Measurements from ENCODE around the gene LRRN2.

LRRN2 gene

GRCh38 chr1:204662530-204662929 lies 23.0 kb downstream of the LRRN2 start:
- no peak for DNase-seq (ENCODE audit: low spot score)

DNA sequence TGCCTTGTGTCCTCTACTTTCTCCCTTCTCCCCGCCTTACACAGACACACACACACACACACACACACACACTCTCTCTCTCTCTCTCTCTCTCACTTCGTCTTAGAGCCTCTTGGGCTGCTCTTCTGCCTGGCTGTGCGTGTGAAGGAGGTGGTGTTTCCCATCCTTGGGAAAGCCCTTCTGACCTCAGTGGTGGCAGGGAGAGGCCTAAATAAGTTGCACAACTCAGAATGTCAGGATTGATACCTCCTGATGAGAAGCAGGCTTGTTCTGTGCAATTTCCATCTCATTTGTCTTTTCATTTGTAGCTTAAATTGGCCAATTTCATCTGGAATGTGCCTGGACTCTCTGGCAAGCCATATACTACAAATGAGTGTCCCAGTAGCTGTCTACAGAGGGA lies 25.0 kb downstream of the LRRN2 start:
- no peak for DNase-seq (ENCODE audit: low spot score)

GRCh38 chr1:204659056-204659455 lies 26.5 kb downstream of the LRRN2 start:
- DNase-seq (ENCODE audit: low spot score) = no peak

DNA sequence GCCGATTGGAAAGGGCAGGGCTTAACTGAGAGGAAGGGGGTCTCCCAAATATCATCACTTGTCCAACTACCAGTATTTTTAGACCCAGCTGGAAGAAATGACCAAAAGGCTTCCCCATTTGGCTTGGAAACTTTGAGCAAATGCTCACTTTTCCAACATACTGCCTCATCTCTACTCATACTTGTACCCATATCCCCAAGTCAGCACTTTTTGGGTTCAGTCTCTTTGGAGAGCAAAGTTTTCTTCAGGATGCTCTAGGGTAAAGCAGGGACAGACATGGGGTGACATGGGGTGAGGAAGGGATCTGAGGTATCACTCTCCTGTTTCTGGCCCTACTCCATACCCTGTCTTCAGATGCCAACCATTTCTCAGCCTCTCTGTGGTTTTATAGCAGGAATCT lies 27.2 kb downstream of the LRRN2 start:
- DNase-seq (ENCODE audit: low spot score) = no peak

- DNase-seq (ENCODE audit: low spot score) = no peak
Observed at GRCh38 chr1:204653590-204654340, 31.8 kb downstream of the LRRN2 start.

DNA sequence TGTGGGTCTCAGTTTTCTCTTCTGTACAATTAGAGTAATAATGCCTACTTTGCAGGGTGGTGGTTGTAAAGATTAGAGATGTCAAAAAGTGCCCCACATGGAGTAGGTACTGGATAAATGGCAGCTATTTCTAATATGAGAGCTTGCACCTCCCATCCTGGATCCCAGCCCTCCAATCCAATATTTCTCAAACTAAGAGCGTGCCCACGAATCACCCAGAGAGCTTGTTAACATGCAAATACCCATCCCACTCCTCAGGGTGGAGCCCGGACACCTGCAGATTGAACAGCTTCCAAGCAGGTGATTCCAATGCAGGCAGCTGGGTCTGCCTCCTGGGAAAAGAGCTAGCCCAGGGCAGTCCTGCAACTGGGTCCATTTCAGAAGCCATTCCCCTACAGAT lies 33.0 kb downstream of the LRRN2 start:
- no peak for DNase-seq (ENCODE audit: low spot score)

- no peak for DNase-seq (ENCODE audit: low spot score)
Observed at GRCh38 chr1:204651843-204652421, 33.6 kb downstream of the LRRN2 start.

DNA sequence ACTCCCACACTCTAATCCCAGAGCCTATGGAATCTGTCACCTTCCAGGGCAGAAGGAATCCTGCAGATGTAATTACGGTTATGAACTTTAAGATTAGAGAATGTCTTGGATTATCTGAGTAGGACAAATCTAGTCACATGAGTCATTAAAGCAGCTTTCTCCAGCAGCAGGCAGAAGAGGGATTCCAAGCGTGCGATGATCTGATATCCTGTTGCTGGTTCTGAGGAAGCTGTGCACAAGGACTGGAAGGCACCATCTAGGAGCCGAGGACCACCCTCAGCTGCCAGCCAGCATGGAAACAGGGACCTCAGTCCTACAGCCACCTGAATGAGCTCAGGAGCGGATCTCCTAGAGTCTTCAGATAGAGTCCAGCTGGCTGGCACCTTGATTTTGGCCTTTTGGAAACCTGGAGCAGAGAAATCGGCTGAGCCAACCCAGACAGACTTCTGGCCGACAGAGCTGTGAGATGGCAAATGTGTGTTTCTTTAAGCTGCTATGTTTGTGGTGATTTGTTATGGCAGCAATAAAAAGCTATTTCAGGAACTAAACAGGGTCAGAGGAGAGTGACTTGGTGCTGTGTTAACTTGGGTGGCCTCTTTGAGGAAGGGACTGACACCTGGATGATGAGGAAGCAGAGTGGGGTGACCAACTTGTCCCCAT lies 34.5 kb downstream of the LRRN2 start:
- no peak for DNase-seq (ENCODE audit: low spot score)

DNA sequence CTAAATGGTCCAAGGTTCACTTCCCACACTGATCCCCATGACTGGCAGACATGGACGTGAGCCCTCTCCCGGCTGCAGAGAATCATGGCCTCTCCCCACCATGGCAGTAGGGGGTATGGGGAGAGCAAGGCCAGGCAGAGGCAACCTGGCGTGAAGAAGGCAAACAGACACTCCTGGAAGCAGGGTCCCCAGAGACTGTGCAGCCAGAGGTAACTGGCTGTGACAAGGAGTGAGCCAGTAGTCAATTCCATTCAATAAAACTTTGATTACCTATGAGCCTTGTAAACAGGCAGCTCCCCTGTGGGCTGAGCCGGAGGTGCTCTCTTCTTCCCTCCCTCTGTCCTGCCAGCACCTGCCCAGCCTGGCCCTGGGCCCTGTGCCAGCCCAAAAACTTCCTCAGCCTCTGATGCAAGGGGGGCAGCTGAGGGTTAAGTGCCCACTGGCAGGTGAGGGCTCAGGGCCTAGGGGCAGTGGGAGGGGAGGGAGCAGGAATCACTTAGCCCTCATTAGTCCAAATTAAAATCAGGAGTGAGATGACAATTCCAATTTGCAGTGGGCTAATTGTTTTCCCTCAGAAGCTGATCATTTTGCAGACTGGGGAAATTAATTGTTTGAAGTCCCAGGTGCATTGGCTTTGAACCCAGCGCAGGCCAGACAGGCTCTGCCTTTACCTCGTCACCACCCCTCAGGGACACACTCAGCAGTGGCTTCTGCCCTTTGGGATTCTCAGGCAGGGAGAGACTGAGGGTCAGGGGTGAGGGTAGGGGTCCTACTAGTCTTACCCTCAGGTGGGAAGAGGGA lies 35.6 kb downstream of the LRRN2 start:
- no peak for DNase-seq (ENCODE audit: low spot score)

DNA sequence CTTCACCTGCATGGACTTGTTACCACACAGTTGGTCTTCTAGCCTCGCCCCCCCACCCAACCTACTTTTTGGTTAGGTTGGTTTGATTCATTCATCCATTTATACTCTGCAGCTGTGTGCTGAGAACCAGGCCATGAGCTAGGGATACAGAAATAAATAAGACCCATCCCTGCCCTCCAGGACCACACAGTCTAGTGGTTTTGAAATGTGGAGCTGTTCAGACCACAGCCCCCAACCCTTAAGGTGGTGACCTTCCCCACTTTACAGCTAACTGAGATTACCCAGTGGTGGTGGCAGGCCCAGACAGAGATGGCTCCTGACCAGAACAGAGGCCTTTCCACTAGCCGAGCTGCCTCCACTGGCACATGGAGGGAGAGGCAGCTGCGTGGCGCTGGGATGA lies 37.0 kb downstream of the LRRN2 start:
- no peak for DNase-seq (ENCODE audit: low spot score)

GRCh38 chr1:204647805-204648153 lies 37.8 kb downstream of the LRRN2 start:
- no peak for DNase-seq (ENCODE audit: low spot score)

DNA sequence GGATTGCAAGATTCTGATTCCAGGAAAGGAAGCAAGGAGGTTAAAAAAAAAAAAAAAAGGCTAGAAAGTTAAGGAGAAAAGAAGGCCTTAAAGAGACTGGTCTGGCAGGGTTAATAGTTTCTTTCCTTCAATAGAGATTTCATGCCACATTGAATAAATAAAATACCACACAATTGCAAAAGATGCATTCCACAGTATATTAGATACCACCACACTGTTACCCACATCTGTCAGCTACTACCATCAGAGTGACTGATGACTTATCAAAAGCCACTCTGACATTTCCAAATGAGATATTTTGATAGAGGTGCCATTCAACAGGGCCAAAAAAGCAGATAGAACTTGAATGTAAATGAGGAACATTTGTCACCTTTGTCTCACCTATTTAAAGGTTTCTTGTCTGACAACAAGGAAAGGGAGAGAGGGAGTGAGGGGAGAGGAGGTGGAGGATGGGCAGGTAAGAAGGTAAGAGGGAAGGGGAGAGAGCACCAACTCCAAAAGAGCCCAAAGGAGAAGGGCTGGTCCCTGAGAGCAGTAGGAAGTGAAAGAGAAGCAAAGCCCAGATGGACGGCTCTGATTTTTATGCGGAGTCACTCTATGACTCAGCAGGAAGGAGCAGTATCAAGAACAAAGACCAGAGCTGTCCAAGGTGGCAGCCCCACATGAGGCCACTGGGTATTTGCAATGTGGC lies 38.3 kb downstream of the LRRN2 start:
- peak; percentile 36 for DNase-seq (ENCODE audit: low spot score)

DNA sequence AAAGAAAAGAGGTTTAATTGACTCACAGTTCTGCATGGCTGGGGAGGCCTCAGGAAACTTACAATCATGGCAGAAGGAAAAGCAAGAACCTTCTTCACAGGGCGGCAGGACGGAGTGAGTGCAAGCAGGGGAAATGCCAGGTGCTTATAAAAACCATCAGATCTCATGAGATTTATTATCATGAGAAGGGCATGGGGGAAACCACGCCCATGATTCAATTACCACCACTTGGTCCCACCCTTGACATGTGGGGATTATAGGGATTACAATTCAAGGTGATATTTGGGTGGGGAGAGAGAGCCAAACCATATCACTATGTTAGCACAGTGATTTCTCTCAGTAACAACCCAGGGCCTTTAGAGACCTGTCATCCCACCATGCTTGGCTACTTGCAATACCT lies 39.9 kb downstream of the LRRN2 start:
- DNase-seq (ENCODE audit: low spot score) = no peak

DNA sequence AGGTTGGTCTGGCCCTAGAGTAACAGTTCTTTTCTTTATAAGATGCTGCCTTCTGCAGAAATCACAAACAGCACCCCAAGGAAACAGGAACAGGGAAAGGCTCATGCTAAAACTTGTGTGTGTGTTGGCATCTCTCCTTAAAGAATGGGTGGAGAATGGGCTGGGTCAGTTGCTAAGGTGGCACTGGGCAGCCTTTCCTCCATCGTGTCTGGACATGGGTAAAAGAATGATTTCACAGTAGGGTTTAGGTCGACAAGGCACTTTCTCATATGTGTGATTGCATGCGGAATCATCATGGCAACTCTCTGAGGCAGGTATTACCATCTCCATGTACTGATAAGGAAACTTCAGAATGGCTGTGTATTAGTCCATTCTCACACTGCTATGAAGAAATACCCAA lies 40.3 kb downstream of the LRRN2 start:
- no peak for DNase-seq (ENCODE audit: low spot score)

- no peak for DNase-seq (ENCODE audit: low spot score)
Observed at GRCh38 chr1:204643503-204643902, 42.0 kb downstream of the LRRN2 start.

DNA sequence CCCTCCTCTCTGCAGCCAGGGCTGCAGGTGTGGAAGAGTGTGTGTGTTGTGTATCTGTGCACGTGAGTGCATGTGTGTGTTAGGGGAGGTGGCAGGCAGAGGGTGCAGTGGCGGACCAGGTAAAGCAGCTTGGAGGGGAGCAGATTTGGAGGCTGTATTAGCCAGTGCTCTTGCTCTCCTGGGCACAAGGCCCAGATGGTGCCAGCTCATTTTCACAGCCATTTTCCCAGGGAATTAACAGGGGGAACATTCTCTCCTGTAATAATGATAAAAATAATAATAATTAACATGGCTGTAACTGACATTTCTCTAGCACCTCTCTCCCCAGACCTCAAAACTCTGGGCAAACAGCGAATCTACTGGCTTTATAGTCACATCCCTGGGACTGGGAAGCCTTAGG lies 43.6 kb downstream of the LRRN2 start:
- DNase-seq (ENCODE audit: low spot score) = no peak

- DNase-seq (ENCODE audit: low spot score) = no peak
Observed at GRCh38 chr1:204641455-204641854, 44.1 kb downstream of the LRRN2 start.

GRCh38 chr1:204640578-204640977 lies 45.0 kb downstream of the LRRN2 start:
- no peak for DNase-seq (ENCODE audit: low spot score)

GRCh38 chr1:204634260-204634910 lies 51.2 kb downstream of the LRRN2 start:
- no peak for DNase-seq (ENCODE audit: low spot score)

- DNase-seq (ENCODE audit: low spot score) = peak; percentile 53
Observed at GRCh38 chr1:204633665-204634064, 51.9 kb downstream of the LRRN2 start.

DNA sequence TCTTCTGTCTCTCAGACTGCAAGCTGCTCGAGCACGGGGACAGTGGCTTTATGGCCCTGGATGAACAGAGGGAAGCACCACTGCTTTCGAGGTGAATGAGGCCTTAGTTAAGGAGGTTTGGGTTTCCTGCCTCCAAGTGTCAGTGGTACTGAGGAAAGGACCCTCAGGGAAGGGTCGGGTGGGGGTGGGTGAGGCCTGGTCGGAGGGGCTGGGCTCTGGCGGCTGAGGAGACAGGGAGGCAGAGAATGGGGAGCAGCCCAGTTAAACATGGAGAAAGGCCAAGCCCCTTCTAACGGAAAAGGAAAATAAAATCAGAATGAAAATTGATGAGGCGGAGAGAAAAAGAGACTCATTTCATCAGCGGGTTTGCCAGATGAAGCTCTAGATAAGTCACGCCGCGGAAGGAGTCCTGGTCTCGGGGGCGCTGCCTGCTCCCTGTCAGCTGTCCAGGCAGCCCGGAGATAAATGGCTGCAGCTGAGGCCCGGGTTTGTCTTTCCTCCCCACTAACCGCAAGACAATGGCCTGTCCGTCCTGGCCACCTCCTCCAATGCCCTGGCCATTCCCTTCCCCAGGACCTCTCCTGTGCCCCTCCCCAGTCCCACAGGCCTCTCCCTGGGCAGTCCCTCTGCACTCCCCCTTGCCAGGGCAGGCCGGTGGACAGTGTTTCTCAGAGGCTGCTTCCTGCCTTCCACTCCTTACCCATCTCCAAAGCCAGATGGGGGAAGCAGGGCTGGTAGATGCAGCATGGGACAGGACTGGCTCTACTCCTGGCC lies 55.2 kb downstream of the LRRN2 start:
- no peak for DNase-seq (ENCODE audit: low spot score)

Measured in Ammon's horn (tissue), 1 donor.